Activated naive CD4-positive, alpha-beta T cell treated with Interleukin-2 at 50 U/mL for 16 hours (primary cell): ENCODE measurements around the gene CENPU.
"Not testable (repeated sequence)": the region's sequence is repeated elsewhere in the genome, so short reads cannot be mapped to it uniquely, and the experiment has no call there.

Experiments used
- DNase-seq: peaks from one replicate; pipeline ENCODE4 v3.0.0-alpha.2; 2020

Gene CENPU

GRCh38 chr4:184657820-184658219, 76.1 kb downstream of the CENPU start:
- not testable (repeated sequence) for DNase-seq

GRCh38 chr4:184657144-184657543, 76.8 kb downstream of the CENPU start:
- DNase-seq: no peak

GRCh38 chr4:184655889-184656869, 77.7 kb downstream of the CENPU start:
- DNase-seq: no peak

GRCh38 chr4:184653650-184654049, 80.2 kb downstream of the CENPU start:
- no peak for DNase-seq

- DNase-seq: not testable (repeated sequence)
These were observed 81.2 kb downstream of the CENPU start for GRCh38 chr4:184652681-184653080.

GRCh38 chr4:184651899-184652298, 82.0 kb downstream of the CENPU start:
- no peak for DNase-seq

- DNase-seq: peak; percentile 3
These were observed 83.7 kb downstream of the CENPU start for GRCh38 chr4:184649971-184650855.

- DNase-seq: peak; percentile 95
These were observed 84.6 kb downstream of the CENPU start, which contains the start of the genes CASP3 and PRIMPOL for GRCh38 chr4:184649026-184649970. Gene CASP3, minus strand, starts transcription at chr4:184649447. Its CDS starts 10,994 bp downstream, at chr4:184638453. Gene PRIMPOL, plus strand, starts transcription at chr4:184649738. Its CDS starts 7,403 bp downstream, at chr4:184657141.

GRCh38 chr4:184648313-184649025, 85.4 kb downstream of the CENPU start:
- peak; percentile 48 for DNase-seq

GRCh38 chr4:184648054-184648312, 85.9 kb downstream of the CENPU start:
- DNase-seq: no peak

- DNase-seq: no peak
These were observed 86.4 kb downstream of the CENPU start for GRCh38 chr4:184647266-184648053.

- DNase-seq: no peak
These were observed 87.8 kb downstream of the CENPU start for GRCh38 chr4:184645904-184646610.

GRCh38 chr4:184644553-184645307, 89.2 kb downstream of the CENPU start:
- DNase-seq: no peak
